Lung microvascular endothelial cell (primary cell): ENCODE data around the gene RAB14. TPM values are rescaled to one million over a fixed set of nuclear protein-coding genes. Genes with fewer than 3 reads are reported as not detected.

Experiments used
- DNase-seq, 2 donors: peaks; one replicate each; pipeline versions ENCODE4 v3.0.0 to v3.0.0-alpha.2; 2010; ENCODE audit warnings: low read depth in 2 of 2
- total RNA-seq: library from RNA; depleted of rRNA; stranded (reverse); fragments of >200 nt; gene quantifications from 2 replicates; pipeline ENCODE4 v1.2.1, GENCODE V29; 2014

RAB14 gene
- total RNA-seq = 21.6 and 24.4 TPM in 2 replicates

- peak; percentile 98 to 99 for DNase-seq
These were observed at the start of gene RAB14 for GRCh38 chr9:121201738-121202533. TSS of gene RAB14 (minus strand) at chr9:121201869. CDS start at chr9:121193412, 8,457 bp downstream.

- DNase-seq = no peak
These were observed 47.9 kb upstream of the RAB14 start for GRCh38 chr9:121249563-121249962.

- DNase-seq = peak in 1 of 2 donors; percentile 23
These were observed 45.3 kb upstream of the RAB14 start for GRCh38 chr9:121246821-121247561.

- no peak for DNase-seq
These were observed 41.3 kb upstream of the RAB14 start for GRCh38 chr9:121242959-121243346.

- DNase-seq = peak in 1 of 2 donors; percentile 29
These were observed 40.7 kb upstream of the RAB14 start for GRCh38 chr9:121242219-121242958.

GRCh38 chr9:121240472-121241135, 38.9 kb upstream of the RAB14 start:
- DNase-seq = no peak

GRCh38 chr9:121239851-121240250, 38.2 kb upstream of the RAB14 start:
- no peak for DNase-seq

- no peak for DNase-seq
These were observed 37.4 kb upstream of the RAB14 start for GRCh38 chr9:121239071-121239470.

- DNase-seq = no peak
These were observed 36.2 kb upstream of the RAB14 start for GRCh38 chr9:121237916-121238315.

GRCh38 chr9:121235512-121235911, 33.8 kb upstream of the RAB14 start:
- DNase-seq = no peak

GRCh38 chr9:121234832-121235161, 33.1 kb upstream of the RAB14 start:
- no peak for DNase-seq

- DNase-seq = peak; percentile 13 to 65
These were observed 32.5 kb upstream of the RAB14 start for GRCh38 chr9:121233906-121234831.

- no peak for DNase-seq
These were observed 30.6 kb upstream of the RAB14 start for GRCh38 chr9:121232251-121232650.

- no peak for DNase-seq
These were observed 28.6 kb upstream of the RAB14 start for GRCh38 chr9:121230256-121230655.

GRCh38 chr9:121227862-121228261, 26.2 kb upstream of the RAB14 start:
- DNase-seq = no peak

- peak in 1 of 2 donors; percentile 26 for DNase-seq
These were observed 24.5 kb upstream of the RAB14 start for GRCh38 chr9:121226175-121226574.

GRCh38 chr9:121225240-121225639, 23.6 kb upstream of the RAB14 start:
- DNase-seq = no peak

GRCh38 chr9:121222524-121223171, 21.0 kb upstream of the RAB14 start:
- peak; percentile 64 to 67 for DNase-seq

GRCh38 chr9:121221664-121222055, 20.0 kb upstream of the RAB14 start:
- DNase-seq = no peak
